NCI-H2196 (cell line): Measurements from ENCODE around the gene C4BPB.
A peak's percentile ranks its signal among the peaks of the same experiment; 100 is the strongest.

Experiments
- DNase-seq: peaks from one replicate; lab custom pipeline; 2025; ENCODE audit not compliant: unreplicated experiment; lab: John Stamatoyannopoulos, UW

C4BPB gene

GRCh38 chr1:207059881-207060280 lies 28.8 kb upstream of the C4BPB start:
- no peak for DNase-seq

- no peak for DNase-seq
Observed at GRCh38 chr1:207060596-207060995, 28.1 kb upstream of the C4BPB start.

- DNase-seq = no peak
Observed at GRCh38 chr1:207062058-207062457, 26.6 kb upstream of the C4BPB start.

GRCh38 chr1:207063014-207063413 lies 25.6 kb upstream of the C4BPB start:
- no peak for DNase-seq

- no peak for DNase-seq
Observed at GRCh38 chr1:207064561-207064960, 24.1 kb upstream of the C4BPB start.

- no peak for DNase-seq
Observed at GRCh38 chr1:207067185-207067584, 21.5 kb upstream of the C4BPB start.

- no peak for DNase-seq
Observed at GRCh38 chr1:207067665-207068064, 21.0 kb upstream of the C4BPB start.

DNA sequence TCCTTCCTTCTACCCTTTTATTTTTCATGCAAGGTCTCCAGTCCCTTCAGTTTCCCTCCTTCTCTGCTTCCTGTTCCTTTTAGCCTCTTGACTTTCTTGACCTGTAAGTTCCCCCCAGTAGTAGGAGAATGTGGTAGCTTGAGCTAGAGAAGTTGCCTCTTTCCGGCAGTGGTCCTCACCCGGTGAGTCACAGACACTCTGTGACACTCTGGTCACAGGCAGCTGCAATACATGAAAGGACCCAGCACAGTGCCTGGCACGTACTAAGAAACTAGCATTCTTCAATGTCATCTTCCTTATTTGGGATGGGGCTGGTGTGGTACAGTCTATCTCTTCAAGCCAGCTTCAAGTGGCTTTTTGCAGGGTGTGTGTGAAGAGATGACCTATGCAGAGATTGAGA lies 19.6 kb upstream of the C4BPB start:
- no peak for DNase-seq

DNA sequence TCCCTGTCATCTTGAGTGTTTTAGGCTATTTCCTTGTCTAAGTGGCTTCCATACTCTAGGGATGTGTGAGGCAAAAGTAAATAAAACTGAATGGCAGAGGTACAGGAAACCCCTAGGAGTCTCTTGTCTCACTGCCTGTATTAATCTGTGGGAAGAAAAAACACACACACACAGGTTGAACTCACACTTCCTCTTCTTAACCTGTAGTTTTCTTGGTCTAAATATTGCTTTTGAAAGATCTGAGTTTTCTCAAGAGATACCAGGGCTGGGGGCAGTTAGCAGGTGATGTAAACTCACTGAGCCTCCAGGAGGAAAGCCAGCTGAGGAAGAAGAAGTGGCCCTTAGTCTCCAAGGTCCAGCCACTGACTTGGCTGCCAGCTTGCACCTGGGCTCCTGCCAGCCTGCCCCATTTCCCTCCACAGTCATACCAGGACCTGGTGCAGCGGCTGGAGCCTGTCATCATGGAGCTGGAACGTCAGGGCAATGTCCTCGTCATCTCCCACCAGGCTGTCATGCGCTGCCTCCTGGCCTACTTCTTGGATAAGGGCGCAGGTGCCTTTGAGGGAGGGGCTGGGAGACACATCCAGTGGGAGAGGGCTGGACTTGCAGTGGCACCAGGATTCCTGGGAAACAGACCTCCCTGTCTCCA lies 18.7 kb upstream of the C4BPB start:
- DNase-seq = no peak

GRCh38 chr1:207070811-207071210 lies 17.8 kb upstream of the C4BPB start:
- no peak for DNase-seq

- no peak for DNase-seq
Observed at GRCh38 chr1:207071426-207071825, 17.2 kb upstream of the C4BPB start.

DNA sequence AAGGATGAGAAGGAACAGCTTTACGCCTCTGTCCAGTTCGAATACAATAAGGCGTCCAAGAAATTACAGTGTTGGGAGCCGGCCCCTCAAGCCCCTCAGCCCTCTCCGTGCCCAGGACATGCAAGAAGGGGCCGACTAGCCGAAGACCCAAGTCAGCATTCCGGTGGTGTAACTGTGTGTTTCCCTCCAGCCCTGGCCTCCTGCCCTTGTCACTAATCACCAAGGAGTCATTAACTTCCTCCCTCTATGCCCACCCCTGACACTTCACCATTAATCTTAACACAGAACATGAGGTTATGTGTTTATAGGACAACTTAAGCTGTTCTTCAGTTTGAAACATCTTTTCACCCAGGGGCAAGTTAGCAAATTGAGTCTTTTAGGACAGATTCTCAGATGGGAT lies 16.4 kb upstream of the C4BPB start:
- DNase-seq = no peak

- no peak for DNase-seq
Observed at GRCh38 chr1:207073906-207074820, 14.5 kb upstream of the C4BPB start.

DNA sequence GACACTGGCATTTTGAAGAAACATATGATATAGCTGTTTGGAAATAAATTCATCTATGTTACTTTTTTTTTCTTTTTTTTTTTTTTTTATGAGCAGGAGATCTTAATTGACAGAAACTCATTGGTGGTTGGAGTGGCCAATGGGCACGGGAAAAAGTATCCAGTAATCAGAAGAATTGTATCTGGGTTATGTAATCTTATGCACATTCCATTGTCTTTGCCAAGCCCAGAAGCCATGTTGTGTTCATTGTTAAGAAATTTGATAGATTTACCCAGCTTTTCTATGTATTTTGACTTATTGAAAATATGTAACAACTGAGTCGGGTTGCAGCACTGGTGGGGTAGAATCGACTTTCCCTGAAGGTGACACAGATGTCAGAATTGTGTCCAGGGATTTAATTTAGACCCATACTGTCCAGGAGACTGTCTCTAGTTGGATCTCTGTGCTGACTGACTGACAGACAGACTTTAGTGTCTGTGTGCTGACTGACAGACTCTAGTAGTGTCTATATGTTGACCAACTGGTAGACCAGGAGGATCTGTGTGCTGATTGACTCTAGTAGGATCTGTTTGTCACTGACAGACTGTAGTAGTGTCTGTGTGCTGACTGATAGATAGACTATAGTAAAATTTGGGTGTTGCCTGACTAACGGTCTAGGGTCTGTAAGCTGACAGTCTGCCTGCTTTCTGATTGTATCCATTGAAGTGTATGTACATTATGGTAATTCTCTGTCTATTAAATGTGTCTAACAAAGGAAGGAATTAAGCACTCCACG lies 12.3 kb upstream of the C4BPB start:
- no peak for DNase-seq

DNA sequence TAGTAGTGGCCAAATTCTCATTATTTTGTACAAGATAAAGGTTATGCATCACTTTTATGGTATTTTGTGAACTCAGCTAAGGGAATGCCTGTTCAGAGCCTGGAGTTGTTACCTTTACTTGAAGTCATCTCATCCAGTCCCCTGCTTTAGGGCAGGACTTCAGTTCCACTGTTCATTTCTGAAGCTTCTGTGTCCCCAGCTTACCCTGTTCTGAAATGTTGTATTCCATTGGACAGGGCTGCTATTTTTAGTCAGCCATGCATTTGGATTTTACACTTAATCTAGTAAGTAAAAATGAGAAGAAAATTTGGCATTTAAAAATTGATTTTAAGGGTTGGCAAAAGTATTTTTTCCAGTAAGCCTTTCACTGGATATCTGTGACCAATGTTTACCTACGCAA lies 11.6 kb upstream of the C4BPB start:
- DNase-seq = no peak

DNA sequence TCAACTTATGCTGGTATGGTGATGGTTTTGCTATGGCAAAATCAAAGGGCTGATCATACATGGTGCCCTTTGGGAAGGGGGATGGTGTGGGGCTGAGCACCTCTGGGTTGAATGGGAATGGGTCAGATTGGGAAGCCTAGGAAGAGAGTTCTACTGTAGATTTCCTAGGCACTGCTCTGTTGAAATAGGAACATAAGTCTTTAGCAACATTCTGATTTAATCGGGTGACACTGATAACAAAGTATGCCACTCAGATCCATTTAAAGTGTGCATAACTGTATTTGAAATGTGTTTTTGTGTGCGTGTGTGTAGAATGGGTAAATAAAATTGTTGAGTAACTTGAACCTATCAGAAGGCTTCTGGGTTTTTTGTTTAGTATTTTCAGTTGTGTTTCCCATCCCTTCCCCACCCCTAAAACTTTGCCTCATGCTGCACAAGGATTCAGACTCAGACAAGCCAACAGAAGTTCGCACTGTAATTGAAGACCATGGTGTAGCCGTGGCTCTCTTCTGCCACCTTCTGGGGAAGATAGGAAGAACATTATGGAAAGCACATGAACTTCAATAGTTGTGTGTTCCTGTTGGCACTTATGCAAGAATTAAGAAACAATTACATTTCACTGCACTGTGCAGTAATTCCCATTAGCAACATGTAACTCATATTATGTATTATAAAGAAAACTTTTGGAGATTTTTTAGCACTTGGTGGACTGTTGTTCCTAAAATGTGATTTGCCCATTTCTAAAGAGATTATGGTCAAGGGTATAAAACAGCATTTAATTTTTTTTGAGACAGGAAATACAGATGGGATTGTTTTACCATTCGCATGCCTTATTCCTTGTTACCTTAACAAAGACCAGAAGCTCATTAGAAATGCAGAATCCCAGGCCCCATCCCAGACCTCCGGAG lies 10.9 kb upstream of the C4BPB start:
- DNase-seq = peak; percentile 63

DNA sequence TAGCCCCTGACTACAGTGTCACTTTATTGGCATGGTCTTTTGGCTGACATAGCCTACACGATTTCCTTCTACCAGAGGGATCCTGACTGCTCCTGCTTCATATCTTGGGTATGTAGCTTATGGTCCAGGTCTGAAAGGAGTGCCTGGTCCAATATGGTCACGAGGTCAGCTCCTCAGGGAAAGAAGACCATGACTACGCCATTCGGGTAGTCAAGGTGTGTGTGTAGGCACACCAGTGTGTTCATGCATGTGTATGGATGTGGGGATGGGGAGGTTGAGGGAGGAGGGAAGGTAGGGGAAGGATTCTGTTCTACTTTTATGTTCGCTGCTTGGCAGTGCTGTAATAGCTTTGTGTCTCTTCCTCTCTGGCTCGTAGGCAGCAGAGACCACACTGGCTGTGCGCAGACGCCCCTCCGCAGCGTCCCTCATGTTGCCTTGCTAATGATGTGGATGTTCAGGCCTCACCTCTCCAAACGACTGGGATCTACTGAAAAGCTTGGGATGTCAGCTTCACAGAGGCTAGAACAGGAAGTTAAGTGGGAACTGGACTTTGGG lies 10.0 kb upstream of the C4BPB start:
- no peak for DNase-seq

GRCh38 chr1:207079706-207080241 lies 8.9 kb upstream of the C4BPB start:
- DNase-seq = no peak

DNA sequence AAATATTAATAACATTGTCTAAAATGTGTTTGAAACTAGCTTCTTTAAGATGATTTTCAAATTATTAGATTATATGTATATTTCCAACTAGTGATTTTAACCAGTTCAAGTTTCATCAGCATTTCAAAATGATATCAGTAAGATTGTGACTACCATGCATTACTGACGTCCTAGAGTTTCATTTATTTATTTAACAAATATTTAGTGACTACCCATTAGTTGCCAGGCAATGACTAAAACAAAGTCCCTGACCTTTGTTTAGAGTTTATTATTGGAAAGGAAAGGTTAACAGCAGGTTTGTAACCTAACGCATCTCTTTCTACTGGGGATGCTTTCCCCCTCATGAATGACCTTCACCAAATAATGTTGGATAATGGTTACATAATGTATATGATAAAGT lies 7.6 kb upstream of the C4BPB start:
- no peak for DNase-seq

DNA sequence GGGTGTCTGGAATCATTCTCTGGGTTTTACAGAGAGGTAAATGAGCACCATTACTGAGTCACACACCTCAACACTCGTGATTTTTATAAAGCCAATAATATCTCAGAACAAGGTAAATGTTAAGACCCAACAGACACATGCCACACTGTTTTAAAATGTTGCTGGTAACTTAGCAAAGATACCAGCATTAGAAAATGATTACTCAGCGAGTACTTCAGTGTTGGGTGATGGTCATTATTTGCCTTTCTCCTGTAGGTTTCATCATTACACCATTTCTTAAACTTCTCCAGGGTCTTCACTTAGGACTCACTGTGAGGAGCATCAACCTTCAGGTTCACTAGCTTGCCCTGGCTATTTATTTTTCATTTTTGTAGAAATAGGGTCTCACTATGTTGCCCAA lies 6.9 kb upstream of the C4BPB start:
- DNase-seq = no peak
